RPMI8226 (cell line): ENCODE results near the gene PLCB1.
A peak's percentile ranks its signal among the peaks of the same experiment; 100 is the strongest.
"Not testable (repeated sequence)": the region's sequence is repeated elsewhere in the genome, so short reads cannot be mapped to it uniquely, and the experiment has no call there.

ENCODE experiments used
- DNase-seq: peaks from one replicate; pipeline ENCODE4 v3.0.0-alpha.2; 2015

Gene PLCB1

GRCh38 chr20:8457978-8458377 lies 325.9 kb downstream of the PLCB1 start:
- peak; percentile 20 for DNase-seq

- no peak for DNase-seq
Measured at GRCh38 chr20:8461186-8461585, 329.1 kb downstream of the PLCB1 start.

GRCh38 chr20:8464368-8464767 lies 332.3 kb downstream of the PLCB1 start:
- no peak for DNase-seq

- not testable (repeated sequence) for DNase-seq
Measured at GRCh38 chr20:8466781-8467180, 334.7 kb downstream of the PLCB1 start.

- DNase-seq, result no peak
Measured at GRCh38 chr20:8470156-8470555, 338.1 kb downstream of the PLCB1 start.

DNA sequence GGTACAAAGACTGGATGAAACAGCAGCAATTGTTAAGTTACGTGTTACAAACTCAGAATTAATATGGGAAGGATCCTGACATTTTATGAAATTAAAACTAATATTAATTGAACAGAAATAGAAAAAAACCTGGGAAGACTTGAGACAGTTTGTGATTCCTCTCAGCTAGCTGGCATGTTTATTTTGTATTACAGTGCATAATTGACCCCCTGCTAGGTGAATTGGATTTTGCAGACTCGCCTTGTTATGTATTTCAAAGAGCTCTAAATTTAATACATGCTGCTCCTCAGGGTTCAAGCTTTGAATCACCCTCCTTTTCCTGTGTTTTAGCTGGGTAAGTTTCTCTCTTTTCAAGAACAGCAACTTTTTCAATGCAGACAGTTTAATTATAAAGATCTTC lies 339.4 kb downstream of the PLCB1 start:
- no peak for DNase-seq

GRCh38 chr20:8473459-8473858 lies 341.4 kb downstream of the PLCB1 start:
- DNase-seq, result no peak

- no peak for DNase-seq
Measured at GRCh38 chr20:8474027-8474668, 342.1 kb downstream of the PLCB1 start.

DNA sequence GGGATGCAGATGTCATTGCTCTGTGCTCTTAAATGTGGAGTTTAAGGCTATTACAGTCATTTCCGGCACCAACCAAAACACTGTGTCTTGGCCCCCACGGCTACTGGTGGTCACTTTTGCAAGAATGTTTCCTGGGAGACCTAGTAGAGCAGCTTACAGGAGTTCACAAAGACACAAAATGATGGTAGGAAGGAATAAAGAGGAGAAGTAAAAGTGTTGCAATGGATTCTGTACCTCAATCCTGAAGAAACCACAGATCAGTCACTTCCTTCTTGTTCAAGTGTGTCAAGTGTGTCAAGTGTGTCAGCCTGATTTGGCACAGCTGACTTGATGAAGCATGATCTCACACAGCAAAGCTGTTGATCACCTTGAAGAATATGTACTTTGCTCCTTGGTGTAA lies 344.0 kb downstream of the PLCB1 start:
- no peak for DNase-seq

DNA sequence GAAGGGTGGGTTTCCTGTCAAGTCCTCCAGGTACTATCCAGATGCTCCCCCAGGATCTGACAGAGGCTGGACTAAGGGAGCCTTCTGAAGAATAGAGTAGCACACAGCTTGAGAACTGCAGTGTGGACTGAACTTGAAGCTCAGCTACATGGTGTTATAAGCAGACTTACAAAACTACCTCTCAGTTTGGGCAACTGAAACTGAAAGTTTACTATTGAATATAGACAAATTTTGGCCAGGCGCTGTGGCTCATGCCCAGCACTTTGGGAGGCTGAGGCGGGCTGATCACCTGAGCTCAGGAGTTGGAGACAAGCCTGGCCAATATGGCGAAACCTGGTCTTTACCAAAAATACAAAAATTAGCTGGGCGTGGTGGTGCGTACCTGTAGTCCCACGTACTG lies 348.5 kb downstream of the PLCB1 start:
- peak; percentile 69 for DNase-seq

DNA sequence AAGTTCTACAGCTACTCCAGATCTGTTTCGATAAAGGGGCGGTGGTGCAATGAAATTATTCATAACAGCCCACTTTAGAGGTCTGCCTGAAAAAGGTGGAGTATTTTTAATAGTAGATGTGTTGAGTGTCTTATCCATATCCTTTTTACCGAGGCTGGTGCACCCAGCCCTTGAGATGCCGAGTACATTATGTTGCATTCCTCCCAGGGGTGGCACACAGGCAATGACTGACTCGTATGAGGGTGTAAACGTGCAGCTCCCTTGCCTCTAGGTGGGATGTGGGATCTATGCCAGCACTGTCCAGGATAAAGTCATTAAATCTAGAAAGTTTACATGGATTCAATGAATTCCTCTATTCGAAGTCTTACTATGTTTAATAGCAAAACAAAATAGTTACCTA lies 355.6 kb downstream of the PLCB1 start:
- no peak for DNase-seq

GRCh38 chr20:8489094-8489883 lies 357.2 kb downstream of the PLCB1 start:
- no peak for DNase-seq

GRCh38 chr20:8490076-8490830 lies 358.2 kb downstream of the PLCB1 start:
- DNase-seq, result no peak

GRCh38 chr20:8492173-8492572 lies 360.1 kb downstream of the PLCB1 start:
- DNase-seq, result no peak

- no peak for DNase-seq
Measured at GRCh38 chr20:8498571-8498970, 366.5 kb downstream of the PLCB1 start.

DNA sequence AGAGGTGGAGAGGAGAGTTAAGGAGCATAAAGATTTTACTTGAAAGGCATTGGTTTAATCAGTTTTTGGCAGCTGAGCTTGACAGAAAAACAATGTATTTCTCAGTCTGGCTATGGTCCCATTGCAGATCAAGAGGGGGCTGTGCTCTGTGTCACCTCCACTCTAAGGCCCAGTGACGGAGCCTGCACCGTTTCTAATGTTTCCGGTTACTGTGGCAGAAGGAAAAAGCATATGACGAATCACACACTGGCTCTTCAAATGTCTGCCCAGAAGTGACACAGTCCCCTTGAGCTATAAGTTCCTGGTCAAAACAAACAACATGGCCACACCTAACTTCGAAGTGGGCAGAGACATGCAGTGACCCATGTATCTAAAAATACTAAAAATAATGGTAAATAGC lies 372.0 kb downstream of the PLCB1 start:
- DNase-seq, result no peak

GRCh38 chr20:8505476-8506200 lies 373.6 kb downstream of the PLCB1 start:
- DNase-seq, result no peak

DNA sequence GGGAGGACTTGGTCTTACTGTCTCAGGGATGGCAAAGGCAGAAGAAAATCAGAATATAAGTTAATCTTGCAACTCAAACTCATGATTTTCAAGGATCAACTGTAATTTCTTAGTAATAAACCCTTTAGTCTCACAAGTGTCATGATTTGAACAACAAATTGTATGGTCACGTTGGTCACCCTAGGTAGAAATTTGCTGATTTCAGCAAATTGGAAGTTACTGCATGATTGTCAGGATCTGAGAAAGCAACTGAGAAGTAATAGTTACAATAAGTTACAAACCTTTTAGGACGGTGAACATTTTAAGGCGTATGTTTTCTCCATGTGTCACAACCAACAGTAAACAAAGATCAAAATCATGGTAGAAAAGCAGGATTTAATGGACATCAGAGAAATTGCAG lies 375.2 kb downstream of the PLCB1 start:
- no peak for DNase-seq

GRCh38 chr20:8509809-8510208 lies 377.7 kb downstream of the PLCB1 start:
- DNase-seq, result no peak

- DNase-seq, result no peak
Measured at GRCh38 chr20:8510808-8511207, 378.7 kb downstream of the PLCB1 start.

- DNase-seq, result no peak
Measured at GRCh38 chr20:8512003-8512402, 379.9 kb downstream of the PLCB1 start.

DNA sequence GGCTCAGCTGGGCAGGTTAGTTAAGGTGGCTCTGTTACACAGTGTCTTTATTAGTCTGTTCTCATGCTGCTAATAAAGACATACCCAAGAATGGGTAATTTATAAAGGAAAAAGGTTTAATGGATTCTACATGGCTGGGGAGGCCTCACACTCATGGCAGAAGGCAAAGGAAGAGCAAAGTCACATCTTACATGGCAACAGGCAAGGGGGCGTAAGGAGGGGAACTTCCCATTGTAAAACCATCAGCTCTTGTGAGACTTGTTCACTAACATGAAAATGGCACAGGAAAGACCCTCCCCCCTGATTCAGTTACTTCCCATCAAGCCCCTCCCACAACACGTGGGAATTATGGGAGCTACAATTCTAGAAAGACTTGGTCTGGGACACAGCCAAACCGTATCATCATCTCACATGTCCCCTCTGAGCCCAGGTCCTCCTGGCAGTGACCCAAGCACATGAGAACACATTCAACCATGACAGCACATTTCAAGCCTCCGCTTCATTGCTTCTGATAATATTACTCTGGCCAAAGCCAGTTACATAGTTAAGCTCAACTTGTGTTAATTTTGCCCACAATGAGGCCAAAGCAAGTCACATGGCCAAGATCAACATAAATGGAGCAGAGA lies 383.9 kb downstream of the PLCB1 start:
- DNase-seq, result no peak

DNA sequence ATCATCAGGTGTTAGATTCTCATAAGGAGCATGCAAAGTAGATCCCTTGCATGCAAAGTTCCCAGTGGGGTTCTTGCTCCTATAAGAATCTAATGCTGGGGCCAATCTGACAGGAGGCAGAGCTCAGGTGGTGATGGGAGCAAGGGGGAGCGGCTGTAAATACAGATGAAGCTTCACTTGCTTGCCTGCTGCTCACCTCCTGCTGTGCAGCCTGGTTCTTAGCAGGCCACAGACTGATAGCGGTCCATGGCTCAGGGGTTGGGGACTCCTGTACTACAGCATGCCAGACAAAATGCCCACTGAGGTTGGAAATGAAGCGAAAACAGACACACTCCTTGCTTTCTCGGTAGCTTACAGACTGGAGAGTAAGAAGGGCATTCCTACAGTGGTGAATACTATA lies 386.8 kb downstream of the PLCB1 start:
- DNase-seq, result no peak
